GM19240 (cell line): ENCODE results near the gene CDCA3.
"Not testable (repeated sequence)": the region's sequence is repeated elsewhere in the genome, so short reads cannot be mapped to it uniquely, and the experiment has no call there.

Experiments used
- DNase-seq: peaks from one replicate; pipeline ENCODE4 v3.0.0; 2011; ENCODE audit warnings: low spot score; ENCODE audit not compliant: insufficient read length

Gene CDCA3

GRCh38 chr12:6851153-6851920, at the start of gene CDCA3:
CDCA3 (minus strand) TSS chr12:6851286; CDS start chr12:6850952, 334 bp downstream.
- peak; percentile 100 for DNase-seq

DNA sequence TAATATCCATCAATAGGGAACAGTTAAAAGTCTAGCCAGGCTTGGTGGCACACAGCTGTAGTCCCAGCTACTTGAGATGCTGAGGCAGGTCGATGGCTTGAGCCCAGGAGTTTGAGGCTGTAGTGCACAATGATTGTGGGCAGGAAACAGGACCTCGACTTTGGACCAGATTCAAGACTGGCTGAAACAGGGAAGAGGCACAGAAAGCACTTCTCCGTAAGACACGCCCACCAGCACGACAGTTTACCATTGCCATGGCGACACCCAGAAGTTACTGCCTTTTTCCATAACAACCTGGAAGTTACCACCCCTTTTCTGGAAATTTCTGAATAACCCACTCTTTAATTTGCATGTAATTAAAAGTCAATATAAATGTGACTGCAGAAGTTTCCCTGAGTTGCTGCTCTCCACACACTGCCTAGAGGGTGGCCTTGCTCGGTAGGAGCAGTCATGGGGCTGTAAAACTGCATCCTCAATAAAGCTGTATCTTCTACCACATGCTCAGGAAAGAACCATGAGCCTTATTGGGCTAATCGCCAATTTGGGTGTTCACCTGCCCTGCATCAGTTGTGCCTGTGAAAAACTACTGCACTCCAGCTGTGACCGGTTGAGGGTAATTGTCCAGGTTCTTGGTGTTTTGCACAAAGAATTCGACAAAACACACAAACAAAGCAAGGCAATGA, 48.9 kb upstream of the CDCA3 start:
- no peak for DNase-seq

GRCh38 chr12:6899427-6899826, 48.3 kb upstream of the CDCA3 start:
- DNase-seq, result no peak

DNA sequence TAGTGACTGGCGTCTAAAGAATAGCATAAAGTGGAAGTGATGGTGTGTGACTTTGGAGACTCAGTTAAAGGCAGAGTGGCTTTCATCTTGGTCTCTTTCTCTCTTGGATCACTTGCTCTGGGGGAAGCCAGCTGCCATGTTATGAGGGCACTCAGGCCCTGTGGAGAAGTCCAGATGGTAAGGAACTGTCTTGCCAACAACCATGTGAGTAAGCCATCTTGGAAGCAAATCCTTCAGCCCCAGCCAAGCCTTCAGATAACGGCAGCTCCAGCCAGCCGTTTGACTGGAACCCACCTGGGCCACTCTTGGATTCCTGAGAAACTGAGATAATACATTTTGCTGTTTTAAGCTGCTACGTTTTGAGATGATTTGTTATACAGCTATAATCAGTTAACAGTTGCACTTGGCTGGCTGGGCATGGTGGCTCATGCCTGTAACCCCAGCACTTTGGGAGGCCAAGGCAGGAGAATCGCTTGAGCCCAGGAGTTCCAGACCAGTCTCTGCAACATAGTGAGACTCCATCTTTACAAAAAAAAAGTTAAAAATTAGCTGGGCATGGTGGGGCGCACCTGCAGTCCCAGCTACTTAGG, 45.9 kb upstream of the CDCA3 start:
- no peak for DNase-seq

DNA sequence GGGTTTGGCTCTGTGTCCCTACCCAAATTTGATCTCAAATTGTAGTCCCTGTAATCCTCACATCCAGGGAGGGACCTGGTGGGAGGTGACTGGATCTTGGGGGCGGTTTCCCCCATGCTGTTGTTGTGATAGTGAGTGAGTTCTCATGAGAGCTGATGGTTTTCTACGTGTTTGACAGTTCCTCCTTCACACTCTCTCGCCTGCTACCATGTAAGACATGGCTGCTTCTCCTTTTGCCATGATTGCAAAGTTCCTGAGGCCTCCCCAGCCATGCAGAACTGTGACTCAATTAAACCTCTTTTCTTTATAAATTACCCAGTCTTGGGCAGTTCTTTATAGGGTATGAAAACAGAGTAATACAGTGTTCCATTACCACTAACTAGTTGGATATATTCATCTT, 43.2 kb upstream of the CDCA3 start:
- no peak for DNase-seq

DNA sequence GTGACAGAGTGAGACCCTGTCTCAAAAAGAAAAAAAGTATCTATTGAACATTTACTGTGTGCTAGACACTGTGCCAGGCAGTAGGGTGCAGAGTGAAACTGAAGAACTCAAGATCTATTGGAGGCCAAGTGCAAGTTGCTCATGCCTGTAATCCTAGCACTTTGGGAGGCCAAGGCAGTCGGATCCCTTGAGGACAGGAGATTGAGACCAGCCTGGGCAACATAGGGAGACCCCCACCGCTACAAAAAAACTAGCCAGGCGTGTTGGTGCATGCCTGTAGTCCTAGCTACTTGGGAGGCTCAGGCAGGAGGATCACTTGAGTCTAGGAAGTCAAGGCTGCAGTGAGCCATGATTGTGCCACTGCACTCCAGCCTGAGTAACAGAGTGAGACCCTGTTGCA, 41.6 kb upstream of the CDCA3 start:
- DNase-seq, result not testable (repeated sequence)

- DNase-seq, result no peak
These were observed 40.5 kb upstream of the CDCA3 start for GRCh38 chr12:6891646-6892001.

DNA sequence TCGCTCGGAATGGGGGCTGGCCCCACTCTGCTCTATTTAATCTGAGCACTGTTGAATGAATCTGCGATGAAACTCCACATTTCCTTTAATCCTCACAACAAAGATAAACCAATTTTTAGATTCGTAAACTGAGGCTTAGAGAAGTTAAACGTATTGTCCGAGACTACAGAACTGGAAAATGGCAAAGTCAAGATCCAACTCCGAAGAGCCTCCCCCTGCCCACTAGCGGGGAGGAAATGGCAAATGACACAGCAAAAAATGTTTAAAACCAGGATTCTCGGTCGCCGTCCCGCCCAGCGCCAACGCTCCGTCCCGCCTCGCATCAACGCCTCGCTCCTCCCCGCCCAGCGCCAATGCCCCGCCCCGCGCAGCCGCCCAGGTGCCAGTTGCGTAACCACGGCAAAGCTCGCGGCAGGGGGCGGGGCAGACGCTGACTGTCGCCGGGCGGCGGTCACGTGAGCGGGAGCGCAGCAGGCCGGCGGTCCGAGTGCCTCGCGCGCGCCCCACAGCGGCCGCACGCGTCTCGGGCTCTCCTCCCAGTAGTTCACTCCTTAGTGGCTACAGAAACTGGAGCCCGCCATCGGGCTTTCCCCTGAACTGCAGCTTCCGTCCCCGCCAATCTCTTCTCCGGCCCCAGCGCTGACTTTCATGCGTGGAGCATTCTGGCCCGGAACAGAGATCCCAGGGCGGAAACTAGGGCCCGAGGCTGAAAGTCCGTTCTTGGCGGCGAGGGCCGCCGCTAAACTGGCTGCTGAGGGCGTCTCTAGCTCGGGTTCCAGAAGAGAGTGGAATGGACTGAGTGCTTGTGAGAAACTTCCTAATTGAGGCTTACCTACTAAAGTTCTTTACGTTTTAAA, 39.9 kb upstream of the CDCA3 start:
- peak; percentile 96 for DNase-seq

- DNase-seq, result not testable (repeated sequence)
These were observed 38.9 kb upstream of the CDCA3 start for GRCh38 chr12:6889775-6890573.

DNA sequence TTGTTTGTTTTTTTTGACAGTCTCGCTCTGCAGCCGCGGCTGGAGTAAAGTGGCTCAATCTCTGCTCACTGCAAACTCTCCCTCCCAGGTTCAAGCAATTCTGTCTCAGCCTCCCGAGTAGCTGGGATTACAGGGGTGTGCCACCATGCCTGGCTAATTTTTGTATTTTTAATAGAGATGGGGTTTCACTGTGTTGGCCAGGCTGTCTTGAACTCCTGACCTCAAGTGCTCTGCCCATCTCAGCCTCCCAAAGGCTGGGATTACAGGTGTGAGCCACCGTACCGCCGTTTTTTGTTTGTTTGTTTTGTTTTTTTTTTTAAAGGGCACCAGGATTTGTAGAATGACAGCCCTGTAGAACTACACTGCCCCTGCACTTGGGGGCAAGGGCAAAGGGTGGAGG, 37.7 kb upstream of the CDCA3 start:
- not testable (repeated sequence) for DNase-seq

GRCh38 chr12:6888360-6888759, 37.3 kb upstream of the CDCA3 start:
- no peak for DNase-seq

GRCh38 chr12:6887460-6887859, 36.4 kb upstream of the CDCA3 start:
- no peak for DNase-seq

DNA sequence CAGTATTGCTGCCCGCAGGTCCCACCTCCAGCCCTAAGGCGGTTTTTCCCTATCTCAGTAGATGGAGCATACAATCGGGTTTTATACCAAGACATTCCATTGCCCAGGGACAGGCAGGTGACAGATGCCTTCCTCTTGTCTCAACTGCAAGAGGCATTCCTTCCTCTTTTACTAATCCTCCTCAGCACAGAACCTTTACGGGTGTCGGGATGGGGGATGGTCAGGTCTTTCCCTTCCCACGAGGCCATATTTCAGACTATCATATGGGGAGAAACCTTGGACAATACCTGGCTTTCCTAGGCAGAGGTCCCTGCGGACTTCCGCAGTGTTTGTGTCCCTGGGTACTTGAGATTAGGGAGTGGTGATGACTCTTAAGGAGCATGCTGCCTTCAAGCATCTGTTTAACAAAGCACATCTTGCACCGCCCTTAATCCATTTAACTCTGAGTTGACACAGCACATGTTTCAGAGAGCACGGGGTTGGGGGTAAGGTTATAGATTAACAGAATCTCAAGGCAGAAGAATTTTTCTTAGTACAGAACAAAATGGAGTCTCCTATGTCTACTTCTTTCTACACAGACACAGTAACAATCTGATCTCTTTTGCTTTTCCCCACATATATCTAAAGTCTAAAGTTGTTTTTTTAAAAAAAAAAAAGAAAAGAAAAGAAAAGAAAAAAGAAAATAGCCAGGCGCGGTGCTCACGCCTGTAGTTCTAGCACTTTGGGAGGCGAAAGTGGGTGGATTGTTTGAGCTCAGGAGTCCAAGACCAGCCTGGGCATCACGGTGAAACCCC, 35.3 kb upstream of the CDCA3 start:
- not testable (repeated sequence) for DNase-seq

GRCh38 chr12:6884539-6884938, 33.5 kb upstream of the CDCA3 start:
- no peak for DNase-seq

- no peak for DNase-seq
These were observed 32.6 kb upstream of the CDCA3 start for GRCh38 chr12:6883683-6884082.

- DNase-seq, result no peak
These were observed 32.2 kb upstream of the CDCA3 start for GRCh38 chr12:6883252-6883651.

DNA sequence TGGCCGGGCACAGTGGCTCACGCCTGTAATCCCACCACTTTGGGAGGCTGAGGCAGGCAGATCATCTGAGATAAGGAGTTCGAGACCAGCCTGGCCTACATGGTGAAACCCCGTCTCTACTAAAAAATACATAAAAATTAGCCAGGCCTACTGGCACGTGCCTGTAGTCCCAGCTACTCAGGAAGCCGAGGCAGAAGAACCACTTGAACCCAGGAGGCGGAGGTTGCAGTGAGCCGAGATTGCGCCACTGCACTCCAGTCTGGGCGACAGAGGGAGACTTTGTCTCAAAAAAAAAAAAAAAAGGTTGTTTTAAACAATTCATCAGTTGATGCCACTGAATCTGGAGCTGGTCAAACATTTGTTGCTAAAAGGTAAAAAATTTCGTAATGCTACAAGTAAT, 28.7 kb upstream of the CDCA3 start:
- not testable (repeated sequence) for DNase-seq

DNA sequence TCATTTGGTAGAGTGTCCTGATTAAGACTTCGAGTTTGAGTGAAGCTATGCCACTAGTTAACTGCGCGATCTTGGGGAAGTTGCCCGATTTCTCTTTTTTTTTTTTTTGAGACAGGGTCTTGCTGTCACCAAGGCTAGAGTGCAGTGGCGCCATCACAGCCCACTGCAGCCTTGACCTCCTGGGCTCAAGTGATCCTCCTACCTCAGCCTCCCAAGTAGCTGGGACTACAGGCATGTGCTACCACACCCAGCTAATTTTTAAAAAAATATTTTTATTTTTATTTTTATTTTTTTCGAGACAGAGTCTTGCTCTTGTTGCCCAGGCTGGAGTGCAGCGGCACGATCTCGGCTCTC, 22.9 kb upstream of the CDCA3 start:
- not testable (repeated sequence) for DNase-seq

- DNase-seq, result peak; percentile 90
These were observed 22.3 kb upstream of the CDCA3 start, which contains the start of gene SPSB2 for GRCh38 chr12:6873094-6874014. SPSB2 (minus strand) TSS chr12:6873303; CDS start chr12:6872901, 402 bp downstream.
